Gastrocnemius medialis (tissue), 4 donors: ENCODE results near the gene NPAS3.

Source experiments
- CTCF ChIP-seq, 5 experiments: fragments of 450-650 bp in 3 of 5; fragments of 200-600 bp in 2 of 5; sonication (generic) in 2 of 5; IDR thresholded peaks in 4 of 5; conservative IDR thresholded peaks in 1 of 5; 1 replicate in 4 of 5; 2 replicates in 1 of 5; pipeline ENCODE4 v1.5.1; 2016 to 2019; ENCODE audit warnings: antibody characterized with exemption in 5 of 5, mild to moderate bottlenecking in 3 of 5, moderate library complexity in 3 of 5
- POLR2A ChIP-seq, 2 donors: fragments of 450-650 bp; IDR thresholded peaks; one replicate each; pipeline ENCODE4 v1.6.1; 2017; ENCODE audit warnings: antibody characterized with exemption in 2 of 2, mild to moderate bottlenecking in 2 of 2, moderate library complexity in 2 of 2

- no peak for TF ChIP-seq POLR2A (IDR thresholded peaks at IDR 0.05)
- TF ChIP-seq CTCF (IDR thresholded peaks at IDR 0.05 in 4 of 5, conservative IDR thresholded peaks at IDR 0.05 in 1 of 5), result no peak
Observed at GRCh38 chr14:33342299-33342974, 403.8 kb downstream of the NPAS3 start.
